AG04450 (cell line): ENCODE data around the gene NEUROD2. TPM values are rescaled to one million over a fixed set of nuclear protein-coding genes. Genes with fewer than 3 reads are reported as not detected.
A peak's percentile ranks its signal among the peaks of the same experiment; 100 is the strongest.

ENCODE experiments used
- CTCF ChIA-PET: fragments of 300-600, 350-600 bp; formaldehyde crosslinking; extraction: SDS; loops from one replicate; lab custom pipeline; 2022; ENCODE audit warnings: antibody characterized with exemption, inconsistent platforms; lab: Charles Lee
- POLR2A ChIA-PET: fragments of 350-600 bp; formaldehyde crosslinking; extraction: SDS; loops from one replicate; lab custom pipeline; 2021; ENCODE audit warnings: antibody characterized with exemption, inconsistent platforms; lab: Yijun Ruan, JAX
- DNase-seq: peaks from one replicate; pipeline ENCODE4 v3.0.0-alpha.2; 2011; ENCODE audit warnings: low read depth, low spot score
- H3K27ac ChIP-seq: one replicate; pipeline ENCODE4 v1.5.1; 2012; ENCODE audit warnings: low read depth, low read length, control low read depth
- H3K27me3 ChIP-seq: one replicate; pipeline ENCODE4 v1.6.0; 2012; ENCODE audit warnings: low read length; ENCODE audit not compliant: control insufficient read depth, insufficient read depth
- H3K4me3 ChIP-seq: 2 replicates; pipeline ENCODE4 v1.5.1; 2011; ENCODE audit warnings: mild to moderate bottlenecking, low read depth, low read length, control low read depth
- H3K9me3 ChIP-seq: 2 replicates; pipeline ENCODE4 v1.5.1; 2012; ENCODE audit warnings: low read length; ENCODE audit not compliant: control insufficient read depth, insufficient read depth
- polyA plus RNA-seq: library from polyadenylated mRNA; depleted of rRNA; stranded (reverse); fragments of >200 nt; gene quantifications from 2 replicates; pipeline ENCODE4 v1.2.3, GENCODE V29; 2011
- TF ChIP-seq, protein P1 (sequence below): IDR thresholded peaks from 2 replicates; pipeline ENCODE4 v1.5.1; 2011; ENCODE audit warnings: low read depth, low read length, control low read depth, inconsistent platforms

NEUROD2 gene
- polyA plus RNA-seq, 1 experiment, result not detected

DNA sequence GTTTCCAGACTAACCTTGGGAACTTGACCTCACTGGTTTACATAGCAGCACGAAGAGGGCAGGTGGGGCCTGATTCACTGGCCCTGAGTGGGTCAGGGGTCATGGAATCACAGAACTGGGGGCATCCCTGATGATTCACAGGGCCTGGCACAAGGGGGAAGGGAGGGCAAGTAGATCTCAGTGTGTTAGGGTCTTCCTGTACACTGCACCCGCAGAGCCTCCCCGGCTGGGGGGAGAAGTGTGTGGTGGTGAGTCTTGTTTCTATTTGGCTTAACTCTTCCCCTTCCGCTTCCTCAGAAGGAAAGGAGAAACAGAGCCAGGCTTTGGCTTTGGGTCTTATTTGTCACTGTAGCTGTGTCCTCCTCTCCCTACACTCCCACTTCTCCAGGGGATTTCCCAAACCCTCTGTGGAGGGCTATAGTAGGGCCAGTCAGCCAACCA lies 32.9 kb upstream of the NEUROD2 start:
- CTCF ChIA-PET, result interaction anchor here (1.4 to 5.8 kb wide), 3 partner anchors 13 to 20 kb away, joined by 3 to 28 read pairs (median 12); no protein-coding TSS in a partner anchor
- Histone ChIP-seq H3K27me3 (no peaks in the 10 kb centered on the region), H3K27ac (no peak overlapping the region), H3K9me3 (no peaks in the 10 kb centered on the region), H3K4me3 (no peak overlapping the region)
- DNase-seq, result no peak
- TF ChIP-seq, protein P1, sequence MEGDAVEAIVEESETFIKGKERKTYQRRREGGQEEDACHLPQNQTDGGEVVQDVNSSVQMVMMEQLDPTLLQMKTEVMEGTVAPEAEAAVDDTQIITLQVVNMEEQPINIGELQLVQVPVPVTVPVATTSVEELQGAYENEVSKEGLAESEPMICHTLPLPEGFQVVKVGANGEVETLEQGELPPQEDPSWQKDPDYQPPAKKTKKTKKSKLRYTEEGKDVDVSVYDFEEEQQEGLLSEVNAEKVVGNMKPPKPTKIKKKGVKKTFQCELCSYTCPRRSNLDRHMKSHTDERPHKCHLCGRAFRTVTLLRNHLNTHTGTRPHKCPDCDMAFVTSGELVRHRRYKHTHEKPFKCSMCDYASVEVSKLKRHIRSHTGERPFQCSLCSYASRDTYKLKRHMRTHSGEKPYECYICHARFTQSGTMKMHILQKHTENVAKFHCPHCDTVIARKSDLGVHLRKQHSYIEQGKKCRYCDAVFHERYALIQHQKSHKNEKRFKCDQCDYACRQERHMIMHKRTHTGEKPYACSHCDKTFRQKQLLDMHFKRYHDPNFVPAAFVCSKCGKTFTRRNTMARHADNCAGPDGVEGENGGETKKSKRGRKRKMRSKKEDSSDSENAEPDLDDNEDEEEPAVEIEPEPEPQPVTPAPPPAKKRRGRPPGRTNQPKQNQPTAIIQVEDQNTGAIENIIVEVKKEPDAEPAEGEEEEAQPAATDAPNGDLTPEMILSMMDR, result no peak
- POLR2A ChIA-PET, result interaction anchor here (1.0 kb wide), 1 partner anchor 10 kb away, joined by 3 read pairs; no protein-coding TSS in a partner anchor

DNA sequence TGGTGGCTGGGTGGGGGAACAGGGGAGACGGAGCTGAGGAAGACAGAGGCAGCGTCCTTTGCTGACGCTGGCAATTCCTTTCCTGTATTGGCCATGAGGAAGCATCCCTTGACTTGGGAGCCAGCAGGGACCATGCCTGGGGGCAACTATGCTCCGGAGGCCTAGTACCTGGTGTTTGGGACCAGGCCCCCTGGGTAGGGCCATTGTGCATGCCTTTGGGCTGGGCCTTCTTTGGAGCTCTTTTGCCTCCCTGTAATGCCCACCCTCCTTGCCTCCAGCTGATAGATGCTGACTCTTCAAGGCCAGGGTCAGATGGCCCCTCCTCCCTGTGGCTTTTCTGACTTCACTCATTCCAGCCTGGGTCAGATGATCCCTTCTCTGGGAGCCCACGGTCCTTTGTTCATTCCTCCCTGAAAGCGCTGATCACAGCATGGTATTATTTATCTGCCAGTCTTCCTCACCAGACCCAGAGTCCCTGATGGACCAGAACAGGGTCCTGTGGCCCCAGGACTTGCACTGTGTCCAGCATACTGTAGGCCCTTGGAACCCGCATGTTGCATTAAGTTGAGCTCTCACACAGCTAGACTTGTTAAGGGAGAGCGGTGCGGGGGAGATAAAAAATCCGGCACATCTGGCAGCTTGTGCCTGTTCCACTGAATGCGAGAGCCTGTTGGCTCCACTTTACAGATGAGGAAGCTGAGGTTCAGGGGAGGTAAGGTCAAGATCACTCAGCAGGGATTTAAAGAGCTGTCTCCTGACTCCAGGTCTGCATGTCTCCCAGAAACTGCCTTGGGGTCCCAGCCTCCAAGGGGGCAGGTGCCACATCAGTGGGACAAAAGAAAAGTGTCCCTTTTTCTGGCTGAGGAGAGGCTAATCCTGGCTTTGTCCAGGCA lies 32.1 kb upstream of the NEUROD2 start:
- POLR2A ChIA-PET, result interaction anchor here (1.0 kb wide), 1 partner anchor 10 kb away, joined by 3 read pairs; no protein-coding TSS in a partner anchor
- Histone ChIP-seq H3K4me3 (no peak overlapping the region), H3K27me3 (no peaks in the 10 kb centered on the region), H3K9me3 (no peaks in the 10 kb centered on the region), H3K27ac (no peak overlapping the region)
- DNase-seq, result no peak
- TF ChIP-seq, protein P1, result no peak
- CTCF ChIA-PET, result interaction anchor here (1.0 to 5.8 kb wide), 4 partner anchors 12 to 19 kb away, joined by 3 to 28 read pairs (median 8); no protein-coding TSS in a partner anchor

DNA sequence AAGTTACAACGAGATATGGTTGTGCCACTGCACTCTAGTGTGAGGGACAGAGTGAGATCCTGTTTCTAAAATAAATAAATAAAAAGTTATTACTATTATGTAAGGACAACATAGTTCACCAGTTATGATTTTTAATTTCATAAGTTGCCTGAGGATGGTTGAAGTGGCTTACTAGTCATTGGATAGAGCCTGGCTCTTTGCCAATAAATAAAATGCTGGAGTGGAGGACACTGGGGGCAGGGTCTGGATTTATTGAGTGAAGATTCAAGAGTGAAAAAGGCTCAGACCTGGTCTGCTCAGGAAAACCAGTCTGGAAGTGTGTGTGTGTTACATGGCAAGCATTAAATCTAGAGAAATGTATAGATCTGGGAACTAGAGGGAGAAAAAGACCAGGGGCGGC lies 31.3 kb upstream of the NEUROD2 start:
- ChIA-PET POLR2A (no interaction called here), CTCF (interaction anchor here (1.0 to 5.8 kb wide), 4 partner anchors 11 to 18 kb away, joined by 3 to 28 read pairs (median 8); no protein-coding TSS in a partner anchor)
- Histone ChIP-seq H3K27me3 (no peaks in the 10 kb centered on the region), H3K4me3 (no peak overlapping the region), H3K9me3 (no peaks in the 10 kb centered on the region), H3K27ac (no peak overlapping the region)
- TF ChIP-seq, protein P1, result no peak
- DNase-seq, result no peak

DNA sequence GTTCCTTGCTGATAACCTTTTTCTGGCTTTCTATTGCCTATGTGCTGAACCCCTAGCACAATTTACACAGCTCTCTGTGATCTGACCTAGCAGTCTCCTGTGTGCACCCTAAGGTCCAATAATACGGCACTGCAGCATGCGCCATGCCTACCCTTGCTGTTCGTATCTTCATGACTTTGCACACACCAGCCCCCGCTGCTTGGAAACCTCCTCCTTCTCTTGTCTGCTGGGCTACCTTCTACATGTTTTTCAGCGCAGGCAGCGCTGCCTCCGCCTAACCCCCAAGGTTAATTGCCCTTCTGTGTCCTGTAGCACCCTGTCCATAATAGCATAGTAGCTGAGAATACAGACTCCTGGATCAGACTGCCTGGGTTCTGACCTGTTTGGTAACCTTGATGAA lies 30.6 kb upstream of the NEUROD2 start:
- CTCF ChIA-PET, result interaction anchor here (0.8 to 5.8 kb wide), 5 partner anchors 10 to 17 kb away, joined by 3 to 28 read pairs (median 6); no protein-coding TSS in a partner anchor
- no peak for DNase-seq
- H3K9me3 ChIP-seq, result no peaks in the 10 kb centered on the region
- H3K4me3 ChIP-seq, result peak overlapping the region; percentile 92
- TF ChIP-seq, protein P1, result no peak
- H3K27me3 ChIP-seq, result peaks cover under 1% of the 10 kb centered on the region
- no peak overlapping the region for H3K27ac ChIP-seq
- POLR2A ChIA-PET, result no interaction called here
